ENCODE measurements around the gene GNAQ.

DNA sequence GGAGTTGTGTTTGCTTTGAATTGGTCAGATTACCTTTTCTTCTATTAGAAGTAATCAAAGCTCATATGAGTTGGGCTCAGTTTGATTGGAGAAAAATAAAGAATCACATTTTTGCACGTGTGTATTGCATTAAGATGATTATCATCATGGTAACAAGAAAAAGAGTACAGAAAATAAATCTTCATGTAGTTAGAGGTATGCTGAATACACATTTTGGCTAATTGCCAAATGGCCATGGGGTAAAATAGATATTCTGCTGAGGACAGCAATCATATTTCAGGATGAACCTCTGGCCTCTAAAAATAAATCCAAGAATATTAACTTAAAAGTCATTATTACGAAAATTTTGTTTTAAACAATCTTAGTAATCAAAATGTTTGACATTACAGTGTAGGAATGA, 38.9 kb upstream of the GNAQ start:
- TF ChIP-seq, protein P1, sequence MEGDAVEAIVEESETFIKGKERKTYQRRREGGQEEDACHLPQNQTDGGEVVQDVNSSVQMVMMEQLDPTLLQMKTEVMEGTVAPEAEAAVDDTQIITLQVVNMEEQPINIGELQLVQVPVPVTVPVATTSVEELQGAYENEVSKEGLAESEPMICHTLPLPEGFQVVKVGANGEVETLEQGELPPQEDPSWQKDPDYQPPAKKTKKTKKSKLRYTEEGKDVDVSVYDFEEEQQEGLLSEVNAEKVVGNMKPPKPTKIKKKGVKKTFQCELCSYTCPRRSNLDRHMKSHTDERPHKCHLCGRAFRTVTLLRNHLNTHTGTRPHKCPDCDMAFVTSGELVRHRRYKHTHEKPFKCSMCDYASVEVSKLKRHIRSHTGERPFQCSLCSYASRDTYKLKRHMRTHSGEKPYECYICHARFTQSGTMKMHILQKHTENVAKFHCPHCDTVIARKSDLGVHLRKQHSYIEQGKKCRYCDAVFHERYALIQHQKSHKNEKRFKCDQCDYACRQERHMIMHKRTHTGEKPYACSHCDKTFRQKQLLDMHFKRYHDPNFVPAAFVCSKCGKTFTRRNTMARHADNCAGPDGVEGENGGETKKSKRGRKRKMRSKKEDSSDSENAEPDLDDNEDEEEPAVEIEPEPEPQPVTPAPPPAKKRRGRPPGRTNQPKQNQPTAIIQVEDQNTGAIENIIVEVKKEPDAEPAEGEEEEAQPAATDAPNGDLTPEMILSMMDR (conservative IDR thresholded peaks at IDR 0.05), result no peak
- no peak for TF ChIP-seq ZFX (IDR thresholded peaks at IDR 0.05)
